Astrocyte (in vitro differentiated cells and primary cell): Measurements from ENCODE around the gene SMAD7. TPM values are rescaled to one million over a fixed set of nuclear protein-coding genes. Genes with fewer than 3 reads are reported as not detected.

Experiments used
- DNase-seq: peaks from one replicate; pipeline ENCODE4 v3.0.0-alpha.2; 2010; ENCODE audit warnings: low read depth
- FAIRE-seq: peaks from 2 replicates; lab custom pipeline; 2011; peaks lifted over from hg19 to GRCh38; lab: Jason Lieb, UNC
- H2AFZ ChIP-seq: 2 replicates; pipeline ENCODE4 v1.6.0; 2012; ENCODE audit warnings: low read depth, low read length, inconsistent platforms
- H3K27ac ChIP-seq: 2 replicates; pipeline ENCODE4 v1.5.1; 2011; ENCODE audit warnings: low read depth, low read length, inconsistent platforms
- H3K27me3 ChIP-seq: 2 replicates; pipeline ENCODE4 v1.6.0; 2011; ENCODE audit warnings: low read length, inconsistent platforms; ENCODE audit not compliant: insufficient read depth
- H3K36me3 ChIP-seq: 2 replicates; pipeline ENCODE4 v1.5.1; 2011; ENCODE audit warnings: low read length, inconsistent platforms; ENCODE audit not compliant: insufficient read depth
- H3K4me1 ChIP-seq: 2 replicates; pipeline ENCODE4 v1.5.1; 2011; ENCODE audit warnings: low read length, inconsistent platforms; ENCODE audit not compliant: insufficient read depth
- H3K4me2 ChIP-seq: 2 replicates; pipeline ENCODE4 v1.6.0; 2012; ENCODE audit warnings: low read length, inconsistent platforms
- H3K4me3 ChIP-seq: 2 replicates; pipeline ENCODE4 v1.5.1; 2011; ENCODE audit warnings: low read depth, mild to moderate bottlenecking, low read length, inconsistent platforms; ENCODE audit not compliant: insufficient read depth
- H3K79me2 ChIP-seq: 2 replicates; pipeline ENCODE4 v1.6.0; 2012; ENCODE audit warnings: mild to moderate bottlenecking, low read length, inconsistent platforms; ENCODE audit not compliant: insufficient read depth
- H3K9ac ChIP-seq: 2 replicates; pipeline ENCODE4 v1.6.0; 2012; ENCODE audit warnings: mild to moderate bottlenecking, low read length, inconsistent platforms
- H3K9me3 ChIP-seq: 2 replicates; pipeline ENCODE4 v1.5.1; 2012; ENCODE audit warnings: low read depth, mild to moderate bottlenecking, low read length, inconsistent platforms; ENCODE audit not compliant: insufficient read depth
- H4K20me1 ChIP-seq: 2 replicates; pipeline ENCODE4 v1.6.0; 2012; ENCODE audit warnings: low read length, inconsistent platforms; ENCODE audit not compliant: insufficient read depth
- H3K27ac Mint-ChIP-seq: one replicate; pipeline ENCODE4 v1.8.0; 2021; ENCODE audit warnings: mild to moderate bottlenecking, mixed read lengths; ENCODE audit not compliant: unreplicated experiment
- H3K27me3 Mint-ChIP-seq: one replicate; pipeline ENCODE4 v1.8.0; 2021; ENCODE audit warnings: low read depth, mixed read lengths; ENCODE audit not compliant: unreplicated experiment
- H3K36me3 Mint-ChIP-seq: one replicate; pipeline ENCODE4 v1.8.0; 2021; ENCODE audit warnings: low read depth, mixed read lengths; ENCODE audit not compliant: unreplicated experiment
- H3K4me1 Mint-ChIP-seq: one replicate; pipeline ENCODE4 v1.8.0; 2021; ENCODE audit warnings: low read depth, mixed read lengths; ENCODE audit not compliant: unreplicated experiment
- H3K4me3 Mint-ChIP-seq: one replicate; pipeline ENCODE4 v1.8.0; 2021; ENCODE audit warnings: mild to moderate bottlenecking, moderate library complexity, mixed read lengths; ENCODE audit not compliant: unreplicated experiment
- H3K9me3 Mint-ChIP-seq: one replicate; pipeline ENCODE4 v1.8.0; 2021; ENCODE audit warnings: mild to moderate bottlenecking, mixed read lengths; ENCODE audit not compliant: unreplicated experiment
- CTCF ChIP-seq: IDR thresholded peaks from 2 replicates; pipeline ENCODE4 v1.5.1; 2011; ENCODE audit warnings: low read depth, mild to moderate bottlenecking, inconsistent platforms, low read length, moderate library complexity; ENCODE audit not compliant: insufficient read depth
- EZH2 ChIP-seq: IDR thresholded peaks from 2 replicates; pipeline ENCODE4 v1.6.1; 2012; ENCODE audit warnings: mild to moderate bottlenecking, low read length, inconsistent platforms; ENCODE audit not compliant: insufficient read depth
- total RNA-seq: library from RNA; stranded (reverse); gene quantifications from 2 replicates; pipeline ENCODE4 v1.2.1, GENCODE V29; 2021

Gene SMAD7
- total RNA-seq, 1 donor from 2014 or later, result 62.9 TPM

GRCh38 chr18:48914581-48915251 lies 36.0 kb downstream of the SMAD7 start:
- Histone ChIP-seq H3K27ac (no peak overlapping the region), H4K20me1 (peaks cover 14% of the 10 kb centered on the region), H3K4me1 (peaks cover 15% of the 10 kb centered on the region), H3K27me3 (no peaks in the 10 kb centered on the region), H3K9ac (no peak overlapping the region), H3K4me2 (no peak overlapping the region), H3K79me2 (peaks cover 14% of the 10 kb centered on the region), H3K36me3 (peaks cover 8% of the 10 kb centered on the region), H3K4me3 (no peak overlapping the region), H3K9me3 (no peaks in the 10 kb centered on the region), H2AFZ (no peak overlapping the region)
- Mint-ChIP-seq H3K27me3 (no peaks in the 10 kb centered on the region), H3K36me3 (peaks cover 12% of the 10 kb centered on the region), H3K4me1 (peaks cover 34% of the 10 kb centered on the region), H3K9me3 (peaks cover 3% of the 10 kb centered on the region), H3K27ac (no peak overlapping the region), H3K4me3 (no peak overlapping the region)
- FAIRE-seq, result no peak
- DNase-seq, result no peak
- TF ChIP-seq CTCF (no peak), EZH2 (no peak)

DNA sequence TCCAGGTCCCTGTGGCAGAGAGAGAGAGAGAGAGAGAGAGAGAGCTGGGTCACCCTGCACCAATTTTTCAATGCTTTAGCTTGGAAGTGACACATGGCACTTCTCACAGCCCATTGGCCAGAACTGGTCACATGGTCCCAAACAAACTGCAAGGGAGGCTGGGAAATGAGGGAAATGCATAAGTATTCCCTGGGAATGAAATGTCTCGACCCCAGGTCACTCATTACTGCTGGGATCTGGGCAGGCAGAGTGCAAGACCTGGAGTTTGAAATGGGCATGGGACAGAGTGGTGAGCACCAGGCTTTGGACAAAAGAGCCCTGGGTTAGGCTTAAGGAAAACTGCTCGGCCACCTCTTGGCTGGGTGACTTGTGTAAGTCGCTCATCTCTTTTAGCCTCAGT lies 37.0 kb downstream of the SMAD7 start:
- Histone ChIP-seq H3K9ac (no peak overlapping the region), H3K36me3 (no peaks in the 10 kb centered on the region), H3K27me3 (no peaks in the 10 kb centered on the region), H2AFZ (no peak overlapping the region), H3K79me2 (peaks cover 4% of the 10 kb centered on the region), H3K4me2 (no peak overlapping the region), H3K27ac (no peak overlapping the region), H3K4me1 (peaks cover 15% of the 10 kb centered on the region), H3K9me3 (no peaks in the 10 kb centered on the region), H3K4me3 (no peak overlapping the region), H4K20me1 (peaks cover 5% of the 10 kb centered on the region)
- DNase-seq (no peak), FAIRE-seq (no peak)
- Mint-ChIP-seq H3K27ac (peak overlapping the region; percentile 8), H3K36me3 (peaks cover 5% of the 10 kb centered on the region), H3K4me1 (peaks cover 25% of the 10 kb centered on the region), H3K9me3 (peaks cover 3% of the 10 kb centered on the region), H3K4me3 (no peak overlapping the region), H3K27me3 (no peaks in the 10 kb centered on the region)
- TF ChIP-seq EZH2, result no peak
- TF ChIP-seq CTCF, result no peak

DNA sequence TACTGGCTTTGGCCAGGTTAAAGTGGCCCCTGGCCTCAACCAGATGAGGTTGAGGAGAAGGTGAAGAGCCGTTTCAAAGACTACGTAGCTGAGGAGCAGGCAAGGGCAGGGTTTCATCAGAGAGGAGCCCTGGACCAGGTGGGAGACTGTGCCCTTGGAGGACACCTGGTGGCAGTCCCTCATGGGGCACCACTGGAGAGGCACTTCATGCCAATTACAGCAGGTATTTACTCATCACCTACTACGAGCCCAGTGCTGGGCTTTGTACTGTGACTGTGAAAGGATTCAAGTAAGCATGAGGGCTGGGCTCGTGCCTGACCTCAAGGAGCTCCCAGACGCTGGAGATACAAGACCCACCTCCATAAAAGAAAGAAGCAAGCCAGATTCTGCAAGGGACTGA lies 37.6 kb downstream of the SMAD7 start:
- Histone ChIP-seq H3K9me3 (no peaks in the 10 kb centered on the region), H3K36me3 (no peaks in the 10 kb centered on the region), H4K20me1 (peaks cover 4% of the 10 kb centered on the region), H3K4me3 (no peak overlapping the region), H3K27ac (no peak overlapping the region), H3K9ac (no peak overlapping the region), H3K4me1 (peaks cover 15% of the 10 kb centered on the region), H3K27me3 (no peaks in the 10 kb centered on the region), H3K79me2 (no peaks in the 10 kb centered on the region), H3K4me2 (no peak overlapping the region), H2AFZ (no peak overlapping the region)
- Mint-ChIP-seq H3K27me3 (no peaks in the 10 kb centered on the region), H3K27ac (no peak overlapping the region), H3K4me3 (no peak overlapping the region), H3K9me3 (peaks cover 3% of the 10 kb centered on the region), H3K36me3 (peaks cover 5% of the 10 kb centered on the region), H3K4me1 (peaks cover 24% of the 10 kb centered on the region)
- TF ChIP-seq CTCF (no peak), EZH2 (no peak)
- FAIRE-seq, result no peak
- DNase-seq, result no peak
